Aorta (tissue), 5 donors: ENCODE data around the gene MAPRE3. TPM values are rescaled to one million over a fixed set of nuclear protein-coding genes. Genes with fewer than 3 reads are reported as not detected.

Source experiments
- ATAC-seq: fragments of 200-7000 bp; cut with Tn5 transposase; one replicate; pipeline ENCODE4 v1.9.1; 2022; ENCODE audit warnings: moderate library complexity; ENCODE audit not compliant: low FRiP score
- DNase-seq, 2 donors: peaks; one replicate each; pipeline ENCODE4 v3.0.0-alpha.2; 2020
- H3K27ac ChIP-seq, 2 donors: one replicate each; pipeline ENCODE4 v1.5.1; 2013; ENCODE audit warnings: low read length in 2 of 2, mild to moderate bottlenecking in 2 of 2, moderate library complexity in 2 of 2, control low read depth in 1 of 2, inconsistent platforms in 1 of 2, low read depth in 1 of 2
- H3K27me3 ChIP-seq, 2 donors: one replicate each; pipeline ENCODE4 v1.6.1; 2013; ENCODE audit warnings: control low read depth in 1 of 2, low read length in 1 of 2, mild to moderate bottlenecking in 1 of 2, moderate library complexity in 1 of 2; ENCODE audit not compliant: insufficient read depth in 2 of 2, control insufficient read depth in 1 of 2
- H3K36me3 ChIP-seq, 2 donors: one replicate each; pipeline ENCODE4 v1.6.1; 2013; ENCODE audit warnings: control low read depth in 1 of 2, low read length in 1 of 2, mild to moderate bottlenecking in 1 of 2; ENCODE audit not compliant: insufficient read depth in 2 of 2, control insufficient read depth in 1 of 2
- H3K4me1 ChIP-seq, 2 donors: one replicate each; pipeline ENCODE4 v1.6.1; 2013; ENCODE audit warnings: low read length in 2 of 2, control low read depth in 1 of 2, mild to moderate bottlenecking in 1 of 2, moderate library complexity in 1 of 2; ENCODE audit not compliant: insufficient read depth in 2 of 2, control insufficient read depth in 1 of 2
- H3K4me3 ChIP-seq, 2 donors: one replicate each; pipeline ENCODE4 v1.5.1; 2013; ENCODE audit warnings: low read length in 2 of 2, control low read depth in 1 of 2, mild to moderate bottlenecking in 1 of 2
- H3K9me3 ChIP-seq: one replicate; pipeline ENCODE4 v1.6.1; 2013; ENCODE audit warnings: mild to moderate bottlenecking, low read length; ENCODE audit not compliant: control insufficient read depth
- WGBS, 2 donors: extraction: QIAGEN DNeasy Blood & Tissue Kit; methylation state at CpG; one replicate each; pipeline ENCODE4 v1.1.7; 2013; 5-methylcytosine and 5-hydroxymethylcytosine counted together
- intact Hi-C, 2 donors: fragments of 100-400 bp; cut with DNase I; formaldehyde crosslinking; loops; one replicate each; pipeline versions ENCODE4 v1.14.2 to v1.15.0; 2022
- polyA plus RNA-seq, 2 donors: library from polyadenylated mRNA; stranded (reverse); fragments of 200-250 nt; gene quantifications; one replicate each; pipeline ENCODE4 v1.2.3, GENCODE V29; 2013
- total RNA-seq, 2 donors: library from RNA; stranded (reverse); fragmentation: NEBNext Ultra II Directional; extraction: Animal tissue kit (Norgen Biotek cat#: 25700); gene quantifications; one replicate each; pipeline ENCODE4 v1.2.1, GENCODE V29; 2021
- donor health status: healthy with polysubstance abuse.
- donor health status: Bipolar disorder and iron deficiency.
- donor health status: DM: no; HTN: no; CAD: no.
- donor health status: DM: no; HTN: no; CAD: no.
- donor health status: DM: yes; HTN: yes; CAD: no.

MAPRE3 gene
- total and polyA plus RNA-seq, 4 donors = 7.9 to 26.7 (median 16.0) TPM

- Histone ChIP-seq H3K9me3 (no peaks in the 10 kb centered on the region), H3K4me1 (no peaks in the 10 kb centered on the region), H3K4me3 (no peak overlapping the region), H3K27me3 (no peaks in the 10 kb centered on the region), H3K27ac (no peak overlapping the region), H3K36me3 (peaks cover 0 to 9% of the 10 kb centered on the region in 2 donors)
- DNase-seq (no peak), ATAC-seq (no peak)
- WGBS, 2 donors = 83 to 85% methylated on average over 7 of the region's 7 CpGs
- intact Hi-C loops = loop anchor here in 1 of 2 donors (5.0 kb wide), 1 partner anchor 34 kb away; the partner anchor contains the start of gene EMILIN1
Measured at GRCh38 chr2:27042985-27043634, 72.7 kb downstream of the MAPRE3 start.

- no peaks in the 10 kb centered on the region for H3K27me3 ChIP-seq
- intact Hi-C loops = loop anchor here (2.0 to 5.0 kb wide), 2 partner anchors 29 to 38 kb away; partner anchors contain the start of genes EMILIN1 (in 1 of the 2) and KHK (in 1 of the 2)
- no peaks in the 10 kb centered on the region for H3K36me3 ChIP-seq
- no peaks in the 10 kb centered on the region for H3K9me3 ChIP-seq
- no peaks in the 10 kb centered on the region for H3K4me1 ChIP-seq
- DNase-seq = peak; percentile 73 to 86
- H3K27ac ChIP-seq = peak overlapping the region in 1 of 2 donors; percentile 49
- peak overlapping the region; percentile 58 to 62 for H3K4me3 ChIP-seq
- ATAC-seq = peak; percentile 30
- 6 to 7% methylated on average over 36 to 52 of the region's 52 CpGs for WGBS, 2 donors
Measured at GRCh38 chr2:27049422-27050280, 79.2 kb downstream of the MAPRE3 start.

- 0 to 1% methylated on average over 48 of the region's 48 CpGs for WGBS, 2 donors
- no peaks in the 10 kb centered on the region for H3K4me1 ChIP-seq
- peak; percentile 87 to 95 for DNase-seq
- no peaks in the 10 kb centered on the region for H3K9me3 ChIP-seq
- H3K27ac ChIP-seq = peak overlapping the region in 1 of 2 donors; percentile 49
- no peaks in the 10 kb centered on the region for H3K27me3 ChIP-seq
- intact Hi-C loops = loop anchor here (2.0 to 5.0 kb wide), 2 partner anchors 28 to 37 kb away; partner anchors contain the start of genes EMILIN1 (in 1 of the 2) and KHK (in 1 of the 2)
- peak; percentile 94 for ATAC-seq
- H3K4me3 ChIP-seq = peak overlapping the region; percentile 58 to 62
- no peaks in the 10 kb centered on the region for H3K36me3 ChIP-seq
Measured at GRCh38 chr2:27050281-27050995, 80.0 kb downstream of the MAPRE3 start.

DNA sequence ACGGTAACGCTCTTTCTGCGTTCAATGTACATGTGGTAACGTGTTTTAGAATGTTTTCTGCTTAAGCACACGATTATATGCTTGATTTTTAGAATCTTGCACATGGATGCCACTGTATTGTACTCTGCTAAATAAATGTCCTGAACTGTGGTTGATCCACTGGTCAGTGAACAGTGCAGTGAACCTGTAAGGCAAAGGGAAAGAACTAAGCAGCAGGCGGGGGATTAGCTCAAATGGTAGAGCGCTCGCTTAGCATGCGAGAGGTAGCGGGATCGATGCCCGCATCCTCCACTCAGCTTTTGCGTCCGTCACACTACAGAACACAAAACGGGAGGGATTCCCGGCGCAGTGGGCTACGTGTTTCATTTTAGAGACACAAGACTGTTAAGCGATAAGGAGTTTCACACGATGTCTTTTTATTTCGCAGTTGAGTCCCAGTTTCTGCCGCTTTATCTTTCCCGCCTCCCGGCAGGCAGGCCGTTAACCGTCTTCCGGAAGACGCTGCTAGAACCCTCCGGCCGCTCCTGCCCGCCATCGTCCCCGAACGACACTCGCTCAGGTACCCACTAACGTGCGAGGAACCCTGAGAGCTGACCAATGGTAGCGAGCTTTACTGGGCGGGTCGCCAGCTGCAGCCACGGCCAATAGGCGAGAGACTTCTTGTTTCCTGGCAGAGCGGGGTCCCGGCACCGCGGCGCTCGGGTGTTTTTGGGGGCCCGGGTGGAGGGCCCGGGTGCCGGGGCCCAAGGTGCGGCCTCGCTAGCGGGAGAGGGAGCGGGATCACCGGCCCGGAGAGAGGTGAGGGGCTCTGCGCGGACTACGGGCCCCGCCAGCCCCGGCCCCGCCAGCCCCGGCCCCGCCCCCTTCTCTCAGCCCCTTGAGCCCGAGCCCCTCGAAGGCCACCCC is 80.8 kb downstream of the MAPRE3 start, which contains the start of gene AGBL5:
TSS of gene AGBL5 (plus strand) at position 673 of the 906 bp plus-strand sequence. CDS start 1,291 bp downstream, outside the sequence.
- Histone ChIP-seq H3K9me3 (no peaks in the 10 kb centered on the region), H3K27ac (peak within 1 kb of the TSS in 1 of 2 donors; percentile 43), H3K4me1 (no peaks in the 10 kb centered on the region), H3K36me3 (no peaks in the 10 kb centered on the region), H3K27me3 (no peaks in the 10 kb centered on the region), H3K4me3 (peak within 1 kb of the TSS; percentile 58 to 72)
- DNase-seq (peak; percentile 96 to 98), ATAC-seq (peak; percentile 91)
- intact Hi-C loops = loop anchor here (2.0 to 5.0 kb wide), 2 partner anchors 28 to 36 kb away; partner anchors contain the start of genes EMILIN1 (in 1 of the 2) and KHK (in 1 of the 2)
- 0 to 1% methylated on average over 52 to 67 of the region's 67 CpGs for WGBS, 2 donors

- Histone ChIP-seq H3K4me3 (peak overlapping the region; percentile 35 to 72), H3K9me3 (no peaks in the 10 kb centered on the region), H3K27ac (peak overlapping the region in 1 of 2 donors; percentile 43), H3K27me3 (no peaks in the 10 kb centered on the region), H3K4me1 (no peaks in the 10 kb centered on the region), H3K36me3 (no peaks in the 10 kb centered on the region)
- DNase-seq = peak; percentile 68 to 85
- no peak for ATAC-seq
- intact Hi-C loops = loop anchor here (2.0 to 5.0 kb wide), 3 partner anchors 19 to 35 kb away; partner anchors contain the start of genes EMILIN1 (in 1 of the 2), KHK (in 1 of the 2) and OST4 (in 1 of the 2)
- WGBS, 2 donors = 1 to 2% methylated on average over 16 to 24 of the region's 24 CpGs
Measured at GRCh38 chr2:27051902-27052645, 81.6 kb downstream of the MAPRE3 start.

DNA sequence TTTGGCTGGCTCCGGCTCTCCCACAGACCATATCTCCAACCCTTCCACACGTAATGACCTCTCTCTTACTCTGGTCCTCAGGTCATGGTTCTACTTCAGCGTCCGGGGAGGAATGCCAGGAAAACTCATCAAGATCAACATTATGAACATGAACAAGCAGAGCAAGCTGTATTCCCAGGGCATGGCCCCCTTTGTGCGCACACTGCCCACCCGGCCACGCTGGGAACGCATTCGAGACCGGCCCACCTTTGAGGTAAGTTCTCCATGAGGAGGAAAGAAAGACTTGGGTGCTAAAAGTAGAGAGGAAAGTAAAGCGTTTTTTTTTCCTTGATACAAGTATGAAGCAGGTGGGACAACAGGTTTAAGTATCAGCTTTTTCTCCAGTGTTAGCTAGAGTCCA is 82.9 kb downstream of the MAPRE3 start:
- intact Hi-C loops = loop anchor here in 1 of 2 donors (2.0 to 5.0 kb wide), 2 partner anchors 17 to 34 kb away; partner anchors contain the start of genes KHK and OST4
- Histone ChIP-seq H3K9me3 (no peaks in the 10 kb centered on the region), H3K36me3 (peaks cover 0 to 3% of the 10 kb centered on the region in 2 donors), H3K27me3 (no peaks in the 10 kb centered on the region), H3K4me3 (no peak overlapping the region), H3K27ac (no peak overlapping the region), H3K4me1 (no peaks in the 10 kb centered on the region)
- ATAC-seq (no peak), DNase-seq (no peak)
- WGBS, 2 donors = 85 to 89% methylated on average over 11 of the region's 11 CpGs

GRCh38 chr2:27053776-27054175 is 83.3 kb downstream of the MAPRE3 start:
- H3K4me1 ChIP-seq = no peaks in the 10 kb centered on the region
- intact Hi-C loops = loop anchor here in 1 of 2 donors (2.0 to 5.0 kb wide), 2 partner anchors 17 to 34 kb away; partner anchors contain the start of genes KHK and OST4
- peaks cover 0 to 3% of the 10 kb centered on the region in 2 donors for H3K36me3 ChIP-seq
- no peak overlapping the region for H3K4me3 ChIP-seq
- WGBS, 2 donors = 88 to 93% methylated on average over 8 of the region's 8 CpGs
- DNase-seq (no peak), ATAC-seq (no peak)
- no peak overlapping the region for H3K27ac ChIP-seq
- no peaks in the 10 kb centered on the region for H3K9me3 ChIP-seq
- H3K27me3 ChIP-seq = no peaks in the 10 kb centered on the region
